ENCODE results near the gene UNC45B.

UNC45B gene

GRCh38 chr17:35147375-35147905, at the start of gene UNC45B:
UNC45B (plus strand) TSS chr17:35147817; CDS start chr17:35148264, 447 bp downstream.
- no peak for DNase-seq
- H3K9ac ChIP-seq (ENCODE audit: low read length): no peak within 1 kb of the TSS
- H3K9me3 ChIP-seq (replicated peaks; ENCODE audit: insufficient read depth, low read length): no peaks in the 10 kb centered on the region
- H3K79me2 ChIP-seq (ENCODE audit: low read length): no peaks in the 10 kb centered on the region
- H3K4me2 ChIP-seq (ENCODE audit: low read depth, low read length): no peak within 1 kb of the TSS
- H3F3A ChIP-seq (ENCODE audit: insufficient read depth, low read length): no peaks in the 10 kb centered on the region
- no peaks in the 10 kb centered on the region for H3K36me3 ChIP-seq (replicated peaks; ENCODE audit: insufficient read depth, low read length)
- no peak within 1 kb of the TSS for H2AFZ ChIP-seq (ENCODE audit: low read length)
- TF ChIP-seq EZH2phosphoT487 (IDR thresholded peaks at IDR 0.05; ENCODE audit: low read length) (no peak), EZH2 (optimal IDR thresholded peaks at IDR 0.05; ENCODE audit: low read depth, low read length) (no peak), CTCF (IDR thresholded peaks at IDR 0.05; ENCODE audit: low read length) (no peak)
- peaks cover 9% of the 10 kb centered on the region for H3K4me1 ChIP-seq (ENCODE audit: low read length)
- no peak within 1 kb of the TSS for H3K27ac ChIP-seq (ENCODE audit: low read length)
- H3K27me3 ChIP-seq (replicated peaks; ENCODE audit: insufficient read depth, low read length): no peaks in the 10 kb centered on the region
- H3K9me2 ChIP-seq (replicated peaks; ENCODE audit: insufficient read depth, low read length): no peaks in the 10 kb centered on the region
- H4K20me1 ChIP-seq (ENCODE audit: insufficient read depth, low read length): no peaks in the 10 kb centered on the region
- no peak within 1 kb of the TSS for H3K4me3 ChIP-seq (ENCODE audit: low read length)

GRCh38 chr17:35099908-35100307, 47.7 kb upstream of the UNC45B start:
- Histone ChIP-seq H3K4me2 (ENCODE audit: low read depth, low read length) (no peak overlapping the region), H3K27ac (ENCODE audit: low read length) (no peak overlapping the region), H4K20me1 (ENCODE audit: insufficient read depth, low read length) (no peaks in the 10 kb centered on the region), H3F3A (ENCODE audit: insufficient read depth, low read length) (no peaks in the 10 kb centered on the region), H3K9me2 (replicated peaks; ENCODE audit: insufficient read depth, low read length) (no peaks in the 10 kb centered on the region), H3K36me3 (replicated peaks; ENCODE audit: insufficient read depth, low read length) (no peaks in the 10 kb centered on the region; the same call in 1 of the 2 replicates), H3K4me1 (ENCODE audit: low read length) (no peaks in the 10 kb centered on the region), H3K9ac (ENCODE audit: low read length) (no peak overlapping the region), H3K27me3 (replicated peaks; ENCODE audit: insufficient read depth, low read length) (no peaks in the 10 kb centered on the region), H3K4me3 (ENCODE audit: low read length) (no peak overlapping the region), H3K79me2 (ENCODE audit: low read length) (no peaks in the 10 kb centered on the region), H2AFZ (ENCODE audit: low read length) (no peak overlapping the region), H3K9me3 (replicated peaks; ENCODE audit: insufficient read depth, low read length) (no peaks in the 10 kb centered on the region)
- TF ChIP-seq EZH2 (optimal IDR thresholded peaks at IDR 0.05; ENCODE audit: low read depth, low read length): no peak
- no peak for TF ChIP-seq CTCF (IDR thresholded peaks at IDR 0.05; ENCODE audit: low read length)
- no peak for TF ChIP-seq EZH2phosphoT487 (IDR thresholded peaks at IDR 0.05; ENCODE audit: low read length)
- DNase-seq: no peak

GRCh38 chr17:35101036-35101435, 46.6 kb upstream of the UNC45B start:
- Histone ChIP-seq H3K4me3 (ENCODE audit: low read length) (no peak overlapping the region), H2AFZ (ENCODE audit: low read length) (no peak overlapping the region), H3K4me2 (ENCODE audit: low read depth, low read length) (no peak overlapping the region), H3K27ac (ENCODE audit: low read length) (no peak overlapping the region), H3K79me2 (ENCODE audit: low read length) (no peaks in the 10 kb centered on the region), H3K9me3 (replicated peaks; ENCODE audit: insufficient read depth, low read length) (no peaks in the 10 kb centered on the region), H3K36me3 (replicated peaks; ENCODE audit: insufficient read depth, low read length) (no peaks in the 10 kb centered on the region; the same call in 1 of the 2 replicates), H3K9me2 (replicated peaks; ENCODE audit: insufficient read depth, low read length) (no peaks in the 10 kb centered on the region), H3K9ac (ENCODE audit: low read length) (no peak overlapping the region), H3F3A (ENCODE audit: insufficient read depth, low read length) (no peaks in the 10 kb centered on the region), H3K4me1 (ENCODE audit: low read length) (no peaks in the 10 kb centered on the region), H4K20me1 (ENCODE audit: insufficient read depth, low read length) (no peaks in the 10 kb centered on the region), H3K27me3 (replicated peaks; ENCODE audit: insufficient read depth, low read length) (no peaks in the 10 kb centered on the region)
- no peak for TF ChIP-seq EZH2phosphoT487 (IDR thresholded peaks at IDR 0.05; ENCODE audit: low read length)
- TF ChIP-seq CTCF (IDR thresholded peaks at IDR 0.05; ENCODE audit: low read length): no peak
- TF ChIP-seq EZH2 (optimal IDR thresholded peaks at IDR 0.05; ENCODE audit: low read depth, low read length): no peak
- no peak for DNase-seq

All from MM.1S (cell line).